Liver (tissue), 9 donors: ENCODE measurements around the gene B4GALT6. TPM values are rescaled to one million over a fixed set of nuclear protein-coding genes. Genes with fewer than 3 reads are reported as not detected.
A peak's percentile ranks its signal among the peaks of the same experiment; 100 is the strongest.

Experiments used
- DNase-seq: peaks from one replicate; pipeline ENCODE4 v3.0.0-alpha.2; 2017; ENCODE audit warnings: low spot score
- H3K27ac ChIP-seq, 2 donors: one replicate each; pipeline ENCODE4 v1.7.0; 2013; ENCODE audit warnings: inconsistent platforms in 2 of 2, low read length in 2 of 2, control low read depth in 1 of 2, low read depth in 1 of 2, mild to moderate bottlenecking in 1 of 2
- H3K27me3 ChIP-seq, 4 donors: one replicate each; pipeline versions ENCODE4 v1.6.1 to v1.7.0; 2013; ENCODE audit warnings: low read length in 3 of 4, inconsistent platforms in 1 of 4, mild to moderate bottlenecking in 1 of 4, moderate library complexity in 1 of 4; ENCODE audit not compliant: control insufficient read depth in 4 of 4, insufficient read depth in 4 of 4
- H3K36me3 ChIP-seq, 4 donors: one replicate each; pipeline versions ENCODE4 v1.6.1 to v1.7.0; 2013; ENCODE audit warnings: low read length in 3 of 4, mild to moderate bottlenecking in 3 of 4, low read depth in 1 of 4, moderate library complexity in 1 of 4; ENCODE audit not compliant: control insufficient read depth in 4 of 4, insufficient read depth in 3 of 4
- H3K4me1 ChIP-seq, 4 donors: one replicate each; pipeline versions ENCODE4 v1.6.1 to v1.7.0; 2013; ENCODE audit warnings: low read length in 3 of 4, mild to moderate bottlenecking in 3 of 4, moderate library complexity in 1 of 4; ENCODE audit not compliant: control insufficient read depth in 4 of 4, insufficient read depth in 4 of 4
- H3K4me3 ChIP-seq, 3 donors: one replicate each; pipeline versions ENCODE4 v1.6.1 to v1.7.0; 2013; ENCODE audit warnings: low read length in 3 of 3, control low read depth in 1 of 3, low read depth in 1 of 3, mild to moderate bottlenecking in 1 of 3
- H3K9ac ChIP-seq, 2 donors: one replicate each; pipeline ENCODE4 v1.7.0; 2013; ENCODE audit warnings: low read length in 2 of 2, mild to moderate bottlenecking in 2 of 2, moderate library complexity in 2 of 2, control low read depth in 1 of 2, low read depth in 1 of 2
- H3K9me3 ChIP-seq, 4 donors: one replicate each; pipeline versions ENCODE4 v1.6.1 to v1.7.0; 2013; ENCODE audit warnings: low read length in 3 of 4; ENCODE audit not compliant: control insufficient read depth in 4 of 4
- EGR1 ChIP-seq, 2 donors: IDR thresholded peaks; 2 replicates each; pipeline ENCODE4 v1.6.1; 2016 to 2018; ENCODE audit warnings: antibody characterized with exemption in 2 of 2, low read depth in 2 of 2
- FOXA1 ChIP-seq: IDR thresholded peaks from 2 replicates; pipeline ENCODE4 v1.6.1; 2016; ENCODE audit warnings: antibody characterized with exemption
- FOXA2 ChIP-seq: IDR thresholded peaks from 2 replicates; pipeline ENCODE4 v1.6.1; 2016; ENCODE audit warnings: antibody characterized with exemption
- GABPA ChIP-seq, 2 donors: IDR thresholded peaks in 1 of 2; conservative IDR thresholded peaks in 1 of 2; 2 replicates each; pipeline ENCODE4 v1.6.1; 2016; ENCODE audit warnings: antibody characterized with exemption in 2 of 2, mild to moderate bottlenecking in 1 of 2, moderate library complexity in 1 of 2
- HNF4A ChIP-seq, 2 donors: conservative IDR thresholded peaks; 2 replicates each; pipeline ENCODE4 v1.6.1; 2016; ENCODE audit warnings: antibody characterized with exemption in 2 of 2, mild to moderate bottlenecking in 2 of 2
- HNF4G ChIP-seq: IDR thresholded peaks from 2 replicates; pipeline ENCODE4 v1.6.1; 2016; ENCODE audit warnings: antibody characterized with exemption
- JUND ChIP-seq, 2 donors: IDR thresholded peaks; 2 replicates each; pipeline ENCODE4 v1.6.1; 2016; ENCODE audit warnings: antibody characterized with exemption in 2 of 2
- NR2F2 ChIP-seq: IDR thresholded peaks from 2 replicates; pipeline ENCODE4 v1.6.1; 2016; ENCODE audit warnings: antibody characterized with exemption
- REST ChIP-seq: IDR thresholded peaks from 2 replicates; pipeline ENCODE4 v1.6.1; 2016; ENCODE audit warnings: antibody characterized with exemption, mild to moderate bottlenecking
- RXRA ChIP-seq, 2 donors: IDR thresholded peaks; 2 replicates each; pipeline ENCODE4 v1.6.1; 2017 to 2018; ENCODE audit warnings: antibody characterized with exemption in 2 of 2, mild to moderate bottlenecking in 1 of 2
- SP1 ChIP-seq: IDR thresholded peaks from 2 replicates; pipeline ENCODE4 v1.6.1; 2018; ENCODE audit warnings: antibody characterized with exemption, mild to moderate bottlenecking
- TAF1 ChIP-seq: conservative IDR thresholded peaks from 2 replicates; pipeline ENCODE4 v1.6.1; 2016; ENCODE audit warnings: antibody characterized with exemption, mild to moderate bottlenecking
- YY1 ChIP-seq: IDR thresholded peaks from 2 replicates; pipeline ENCODE4 v1.6.1; 2016; ENCODE audit warnings: antibody characterized with exemption, mild to moderate bottlenecking
- WGBS: extraction: QIAGEN DNeasy Blood & Tissue Kit; methylation state at CpG from one replicate; pipeline ENCODE4 v1.1.7; 2013; 5-methylcytosine and 5-hydroxymethylcytosine counted together
- polyA plus RNA-seq, 2 donors: library from polyadenylated mRNA; stranded (reverse) in 1 of 2; unstranded in 1 of 2; fragments of 200-250 nt in 1 of 2; fragments of >200 nt in 1 of 2; fragmentation: Nextera tagmentation in 1 of 2; extraction: Ambion mirVana in 1 of 2; gene quantifications; one replicate each; pipeline versions ENCODE4 v1.2.1 to v1.2.3, GENCODE V29; 2013 to 2015
- total RNA-seq, 2 donors: library from RNA; depleted of rRNA; stranded (reverse); fragments of >200 nt; gene quantifications; one replicate each; pipeline ENCODE4 v1.2.3, GENCODE V29; 2014
- TF ChIP-seq, protein P1 (sequence below): IDR thresholded peaks from 2 replicates; pipeline ENCODE4 v1.6.1; 2016; ENCODE audit warnings: antibody characterized with exemption
- TF ChIP-seq, protein P2 (sequence below): IDR thresholded peaks from 2 replicates; pipeline ENCODE4 v1.6.1; 2016; ENCODE audit warnings: antibody characterized with exemption
- donor health status: healthy.
- donor health status: healthy.
- donor health status: healthy.
- donor health status: healthy.
- donor health status: healthy.

The B4GALT6 gene
- total and polyA plus RNA-seq, 4 donors = 0.48 to 4.2 (median 0.61) TPM

DNA sequence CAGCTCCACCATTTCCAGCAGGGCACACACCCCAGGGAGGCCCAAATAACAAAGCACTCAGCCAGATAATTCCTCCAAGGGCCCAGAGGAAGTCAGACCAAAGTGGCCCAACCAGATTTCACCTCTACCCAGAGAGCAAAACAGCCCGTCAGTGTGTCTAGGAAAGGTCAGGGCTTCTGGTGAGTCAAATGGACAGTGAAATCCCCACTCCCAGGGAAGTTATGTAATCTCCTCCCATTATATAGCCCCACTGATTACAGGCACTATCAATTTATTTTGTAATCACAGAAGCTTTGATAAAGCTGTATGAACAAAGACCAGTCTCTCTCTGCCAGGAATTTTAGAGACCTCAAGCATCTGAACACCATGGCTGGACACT is 4.0 kb downstream of the B4GALT6 start:
- no peaks in the 10 kb centered on the region for H3K27me3 ChIP-seq
- no peak overlapping the region for H3K4me3 ChIP-seq
- H3K36me3 ChIP-seq = no peaks in the 10 kb centered on the region
- peaks cover under 1 to 10% (median 9%) of the 10 kb centered on the region in 4 donors for H3K4me1 ChIP-seq
- H3K9me3 ChIP-seq = no peaks in the 10 kb centered on the region
- WGBS = 43% methylated on average over 1 of the region's 1 CpG
- H3K9ac ChIP-seq = no peak overlapping the region
- H3K27ac ChIP-seq = peak overlapping the region; percentile 43 to 46
- TF ChIP-seq NR2F2 = no peak
- no peak for TF ChIP-seq FOXA1
- TF ChIP-seq, protein P1, sequence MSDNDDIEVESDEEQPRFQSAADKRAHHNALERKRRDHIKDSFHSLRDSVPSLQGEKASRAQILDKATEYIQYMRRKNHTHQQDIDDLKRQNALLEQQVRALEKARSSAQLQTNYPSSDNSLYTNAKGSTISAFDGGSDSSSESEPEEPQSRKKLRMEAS = no peak
- no peak for TF ChIP-seq JUND (IDR thresholded peaks at IDR 0.05)
- TF ChIP-seq HNF4A (conservative IDR thresholded peaks at IDR 0.05) = no peak
- no peak for TF ChIP-seq TAF1
- no peak for TF ChIP-seq FOXA2
- TF ChIP-seq SP1 = no peak
- TF ChIP-seq, protein P2, sequence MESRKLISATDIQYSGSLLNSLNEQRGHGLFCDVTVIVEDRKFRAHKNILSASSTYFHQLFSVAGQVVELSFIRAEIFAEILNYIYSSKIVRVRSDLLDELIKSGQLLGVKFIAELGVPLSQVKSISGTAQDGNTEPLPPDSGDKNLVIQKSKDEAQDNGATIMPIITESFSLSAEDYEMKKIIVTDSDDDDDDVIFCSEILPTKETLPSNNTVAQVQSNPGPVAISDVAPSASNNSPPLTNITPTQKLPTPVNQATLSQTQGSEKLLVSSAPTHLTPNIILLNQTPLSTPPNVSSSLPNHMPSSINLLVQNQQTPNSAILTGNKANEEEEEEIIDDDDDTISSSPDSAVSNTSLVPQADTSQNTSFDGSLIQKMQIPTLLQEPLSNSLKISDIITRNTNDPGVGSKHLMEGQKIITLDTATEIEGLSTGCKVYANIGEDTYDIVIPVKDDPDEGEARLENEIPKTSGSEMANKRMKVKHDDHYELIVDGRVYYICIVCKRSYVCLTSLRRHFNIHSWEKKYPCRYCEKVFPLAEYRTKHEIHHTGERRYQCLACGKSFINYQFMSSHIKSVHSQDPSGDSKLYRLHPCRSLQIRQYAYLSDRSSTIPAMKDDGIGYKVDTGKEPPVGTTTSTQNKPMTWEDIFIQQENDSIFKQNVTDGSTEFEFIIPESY = no peak
- no peak for TF ChIP-seq YY1
- TF ChIP-seq HNF4G = no peak
- no peak for TF ChIP-seq EGR1 (IDR thresholded peaks at IDR 0.05; ENCODE audit: low read depth in 2 of 2)
- TF ChIP-seq GABPA (IDR thresholded peaks at IDR 0.05 in 1 of 2, conservative IDR thresholded peaks at IDR 0.05 in 1 of 2) = no peak
- TF ChIP-seq RXRA (IDR thresholded peaks at IDR 0.05) = no peak
- TF ChIP-seq REST = no peak
- no peak for DNase-seq

DNA sequence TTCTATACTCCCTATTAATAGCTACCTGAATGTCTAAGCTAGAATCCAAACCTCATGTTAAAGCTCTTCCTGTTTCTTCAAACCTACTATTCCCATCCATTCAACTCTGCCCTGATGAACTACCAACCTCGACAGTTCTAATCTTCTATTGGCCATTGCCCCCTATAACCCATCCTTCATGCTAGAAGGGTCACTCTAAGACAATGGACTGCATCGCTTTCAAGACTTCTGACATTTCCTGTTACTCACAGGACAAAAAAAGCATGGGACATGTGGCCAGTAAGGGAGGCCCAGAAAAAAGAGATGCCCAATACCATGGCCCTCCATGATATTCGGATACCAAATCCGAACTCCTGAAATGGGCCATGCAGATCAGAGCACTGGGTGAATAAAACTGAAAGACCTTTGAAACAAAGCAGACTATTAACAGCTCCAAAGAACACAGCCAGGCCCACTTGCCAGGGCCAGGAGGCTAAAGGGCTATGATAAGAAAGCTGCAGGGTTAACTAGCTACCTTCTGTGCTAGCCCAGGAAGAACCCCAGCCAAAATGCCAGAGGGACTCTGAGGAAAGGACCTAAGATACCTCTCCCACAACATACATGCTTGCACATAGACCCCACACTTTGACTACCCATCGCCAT is 4.5 kb downstream of the B4GALT6 start:
- no peak for DNase-seq
- no peaks in the 10 kb centered on the region for H3K36me3 ChIP-seq
- H3K9me3 ChIP-seq = no peaks in the 10 kb centered on the region
- no peak overlapping the region for H3K9ac ChIP-seq
- 90% methylated on average over 5 of the region's 5 CpGs for WGBS
- TF ChIP-seq NR2F2 (peak; percentile 33), SP1 (no peak)
- H3K27me3 ChIP-seq = no peaks in the 10 kb centered on the region
- peaks cover 0 to 10% (median 9%) of the 10 kb centered on the region in 4 donors for H3K4me1 ChIP-seq
- H3K4me3 ChIP-seq = no peak overlapping the region
- H3K27ac ChIP-seq = peak overlapping the region; percentile 43 to 46
